ENCODE data around the gene CUEDC1.

Gene CUEDC1

DNA sequence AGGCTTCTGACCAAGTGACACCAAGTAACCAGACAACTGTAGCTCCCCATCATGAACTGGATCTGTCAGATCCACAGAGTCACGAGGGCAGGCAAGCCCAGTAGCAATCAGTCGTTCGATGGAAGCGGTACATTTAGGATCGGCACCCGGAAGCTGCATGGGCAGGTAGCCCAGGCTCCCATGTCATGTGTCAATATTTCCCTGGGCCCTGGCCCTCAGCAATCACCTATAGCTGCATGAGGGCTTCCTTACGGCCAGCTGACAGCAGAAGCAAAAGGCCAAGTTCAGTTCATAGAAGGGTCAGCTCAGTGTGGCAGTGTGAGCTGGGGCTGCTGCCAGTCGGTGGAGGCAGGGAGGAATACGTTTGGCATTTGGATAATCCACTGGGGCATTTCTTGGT lies 137.1 kb downstream of the CUEDC1 start:
- TF ChIP-seq, protein P1, sequence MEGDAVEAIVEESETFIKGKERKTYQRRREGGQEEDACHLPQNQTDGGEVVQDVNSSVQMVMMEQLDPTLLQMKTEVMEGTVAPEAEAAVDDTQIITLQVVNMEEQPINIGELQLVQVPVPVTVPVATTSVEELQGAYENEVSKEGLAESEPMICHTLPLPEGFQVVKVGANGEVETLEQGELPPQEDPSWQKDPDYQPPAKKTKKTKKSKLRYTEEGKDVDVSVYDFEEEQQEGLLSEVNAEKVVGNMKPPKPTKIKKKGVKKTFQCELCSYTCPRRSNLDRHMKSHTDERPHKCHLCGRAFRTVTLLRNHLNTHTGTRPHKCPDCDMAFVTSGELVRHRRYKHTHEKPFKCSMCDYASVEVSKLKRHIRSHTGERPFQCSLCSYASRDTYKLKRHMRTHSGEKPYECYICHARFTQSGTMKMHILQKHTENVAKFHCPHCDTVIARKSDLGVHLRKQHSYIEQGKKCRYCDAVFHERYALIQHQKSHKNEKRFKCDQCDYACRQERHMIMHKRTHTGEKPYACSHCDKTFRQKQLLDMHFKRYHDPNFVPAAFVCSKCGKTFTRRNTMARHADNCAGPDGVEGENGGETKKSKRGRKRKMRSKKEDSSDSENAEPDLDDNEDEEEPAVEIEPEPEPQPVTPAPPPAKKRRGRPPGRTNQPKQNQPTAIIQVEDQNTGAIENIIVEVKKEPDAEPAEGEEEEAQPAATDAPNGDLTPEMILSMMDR (conservative IDR thresholded peaks at IDR 0.05; ENCODE audit: low read length) = no peak
- H3K4me3 ChIP-seq (ENCODE audit: low read length) = no peak overlapping the region
- DNase-seq (ENCODE audit: low read depth) = no peak

DNA sequence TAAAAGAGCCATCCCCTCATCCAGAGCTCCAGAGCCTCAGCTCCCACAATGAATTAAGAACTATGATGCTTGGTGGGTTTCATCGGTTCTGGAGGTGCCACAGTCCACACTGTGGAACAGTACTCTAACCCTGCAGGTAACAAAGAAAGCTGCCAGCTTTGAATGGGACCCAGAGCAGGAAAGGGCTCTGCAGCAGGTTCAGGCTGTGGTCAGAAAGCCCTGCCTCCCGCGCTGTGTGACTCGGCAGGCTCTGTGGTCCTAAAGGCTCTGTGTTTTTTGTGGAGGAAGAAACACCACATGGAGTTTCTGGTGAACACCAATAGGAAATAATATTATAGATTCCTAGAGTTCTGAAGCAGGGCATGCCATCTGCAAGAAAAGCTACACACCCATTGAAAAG lies 137.9 kb downstream of the CUEDC1 start:
- TF ChIP-seq, protein P1 (conservative IDR thresholded peaks at IDR 0.05; ENCODE audit: low read length) = no peak
- DNase-seq (ENCODE audit: low read depth) = no peak

DNA sequence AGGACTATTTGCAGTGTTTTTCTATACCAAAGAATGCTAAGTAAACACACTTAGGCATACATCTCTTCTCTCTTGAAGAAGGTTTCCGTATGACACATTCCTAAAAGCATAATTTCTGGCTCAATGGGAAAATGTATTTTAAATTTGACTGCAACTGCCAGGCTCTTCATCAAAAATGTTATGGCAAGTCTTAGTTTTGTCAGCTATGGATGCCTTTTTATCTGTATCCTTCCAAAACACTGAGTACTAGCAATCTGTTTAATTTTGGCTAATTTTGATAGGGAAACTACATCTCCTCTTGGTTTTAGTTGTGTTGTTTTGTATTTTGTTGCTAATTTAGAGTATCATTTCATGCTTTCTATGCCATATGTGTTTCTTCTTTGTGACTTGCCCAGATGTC lies 140.8 kb downstream of the CUEDC1 start:
- TF ChIP-seq, protein P1 (conservative IDR thresholded peaks at IDR 0.05; ENCODE audit: low read length) = no peak
- no peak for DNase-seq (ENCODE audit: low read depth)
- H3K4me3 ChIP-seq (ENCODE audit: low read length) = no peak overlapping the region

More for the DNA sequence above, 137.9 kb downstream of the CUEDC1 start:
- no peak overlapping the region for H3K4me3 ChIP-seq (ENCODE audit: low read length)

DNA sequence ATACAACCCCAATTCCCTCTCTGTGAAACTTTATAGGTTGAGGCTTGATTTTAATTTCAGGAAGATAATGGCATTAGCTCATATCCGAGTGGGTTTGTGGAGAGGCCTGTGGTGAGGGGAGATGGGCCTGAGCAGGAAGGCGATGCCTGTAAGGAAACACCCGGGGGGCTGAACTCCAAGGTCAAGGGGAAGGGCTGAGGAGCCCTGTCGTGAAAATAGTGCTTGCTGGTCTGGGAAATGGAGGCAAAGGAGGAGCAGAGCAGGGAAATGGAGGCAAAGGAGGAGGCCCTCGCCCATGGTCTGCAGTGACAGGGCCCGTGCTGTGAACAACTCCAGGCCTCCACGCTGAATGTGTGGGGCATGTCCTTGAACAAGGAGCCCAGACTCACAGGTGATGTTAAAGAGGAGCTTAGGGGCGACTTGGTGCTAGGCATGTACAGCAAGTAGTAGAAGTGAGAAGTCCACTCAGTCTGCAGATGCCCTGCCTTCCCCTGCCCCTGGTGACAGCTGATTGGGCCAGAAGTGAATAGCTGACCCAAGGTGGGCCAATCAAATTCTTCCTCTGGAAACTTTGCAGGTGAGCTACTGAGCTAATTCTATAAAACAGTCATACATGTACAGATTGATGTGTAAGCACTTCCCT lies 143.5 kb downstream of the CUEDC1 start:
- DNase-seq (ENCODE audit: low read depth) = no peak
- TF ChIP-seq, protein P1 (conservative IDR thresholded peaks at IDR 0.05; ENCODE audit: low read length) = no peak
- H3K4me3 ChIP-seq (ENCODE audit: low read length) = no peak overlapping the region

All from AG10803 (cell line).